ENCODE measurements around the gene EMILIN2. TPM values are rescaled to one million over a fixed set of nuclear protein-coding genes. Genes with fewer than 3 reads are reported as not detected.

The EMILIN2 gene
- total and polyA plus RNA-seq, 2 of the 8 experiments (the other 6 are each of a cell fraction or from before 2014, with no cell fraction given) = 6.0 to 7.5 TPM

DNA sequence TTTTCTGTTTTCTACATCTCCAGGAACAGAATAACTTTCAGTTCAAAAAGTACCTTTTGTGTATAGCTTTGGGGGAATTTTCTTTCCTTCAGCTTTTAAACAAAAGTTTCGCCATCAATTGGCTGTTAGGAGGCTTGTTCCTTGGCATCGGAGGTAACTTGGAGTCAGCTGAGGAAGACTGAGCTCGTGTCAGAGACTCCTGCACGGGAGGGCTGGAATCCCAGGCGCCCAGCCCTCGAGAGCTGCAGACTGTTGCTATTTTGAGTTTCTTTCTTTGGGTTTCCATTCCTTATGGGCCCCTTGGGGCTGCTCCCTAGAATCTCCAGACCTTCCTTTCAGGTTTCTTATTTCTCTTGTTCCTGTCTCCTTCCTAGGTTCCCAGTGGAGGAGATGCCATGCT, 8.1 kb downstream of the EMILIN2 start (continued):
- TF ChIP-seq HDAC2 (IDR thresholded peaks at IDR 0.05; ENCODE audit: borderline replicate concordance in 1 of 2, low read depth in 2 of 2, low read length in 2 of 2) = no peak
- no peak for TF ChIP-seq CREB1 (IDR thresholded peaks at IDR 0.05)
- TF ChIP-seq ZNF274 (IDR thresholded peaks at IDR 0.05; ENCODE audit: borderline replicate concordance, extremely low read depth, low read length) = no peak
- TF ChIP-seq KDM1A (IDR thresholded peaks at IDR 0.05; ENCODE audit: borderline replicate concordance, low read length) = no peak
- no peak for TF ChIP-seq CEBPB (IDR thresholded peaks at IDR 0.05; ENCODE audit: low read depth, low read length)
- TF ChIP-seq SP1 (IDR thresholded peaks at IDR 0.05; ENCODE audit: low read depth, low read length) = no peak
